Suprapubic skin (tissue), 4 donors: ENCODE measurements around the gene ADRA2C.

Experiments
- CTCF ChIP-seq, 2 donors: fragments of 200-600 bp in 1 of 2; fragments of 450-650 bp in 1 of 2; sonication (generic) in 1 of 2; IDR thresholded peaks; one replicate each; pipeline ENCODE4 v1.5.1; 2016 to 2019; ENCODE audit warnings: antibody characterized with exemption in 2 of 2, mild to moderate bottlenecking in 1 of 2, moderate library complexity in 1 of 2
- POLR2A ChIP-seq, 2 donors: fragments of 450-650 bp; IDR thresholded peaks; one replicate each; pipeline ENCODE4 v1.6.1; 2017; ENCODE audit warnings: antibody characterized with exemption in 2 of 2, mild to moderate bottlenecking in 2 of 2, moderate library complexity in 2 of 2
- POLR2AphosphoS5 ChIP-seq, 3 donors: sonication (generic); formaldehyde crosslinking; IDR thresholded peaks; one replicate each; pipeline ENCODE4 v1.6.1; 2017; ENCODE audit warnings: antibody characterized with exemption in 3 of 3

DNA sequence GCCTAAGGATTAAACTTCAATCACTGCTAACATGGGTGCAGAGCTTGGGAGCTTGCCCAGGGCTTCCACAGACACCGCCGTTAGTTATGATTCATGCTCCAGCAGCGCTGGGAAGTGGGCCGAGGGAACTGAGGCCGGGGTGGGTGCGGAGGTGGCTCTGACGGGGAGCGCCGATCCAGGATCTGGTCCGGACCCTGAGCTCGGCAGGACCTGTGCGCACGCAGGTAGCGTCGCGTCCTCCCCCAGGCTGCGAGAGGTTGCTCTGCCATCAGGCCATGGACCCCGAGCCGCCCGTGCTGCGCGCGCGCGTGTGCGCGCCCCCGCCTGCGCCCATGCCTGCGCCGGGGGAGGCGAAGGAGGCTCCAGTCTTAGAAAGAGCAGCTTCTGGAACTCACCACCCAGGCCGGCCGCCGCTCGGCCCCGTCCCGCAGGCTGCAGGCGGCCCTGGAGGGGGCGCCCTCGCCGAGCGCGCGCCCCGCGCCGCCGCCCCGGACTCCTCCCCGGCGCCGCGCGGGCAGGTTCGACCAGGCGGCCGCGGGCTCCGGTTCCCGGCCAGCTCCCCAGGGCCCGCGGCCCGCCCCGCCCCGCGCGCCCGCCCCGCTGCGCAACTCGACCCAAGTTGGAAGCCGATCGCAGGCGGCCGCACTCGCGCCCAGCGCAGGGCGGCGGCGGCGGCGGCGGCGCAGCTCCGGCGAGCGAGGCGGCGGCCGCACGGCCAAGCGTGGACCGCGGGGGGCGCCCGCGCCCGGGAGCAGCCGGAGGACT is 732 bp upstream of the ADRA2C start:
- TF ChIP-seq CTCF (IDR thresholded peaks at IDR 0.05) = no peak
- TF ChIP-seq POLR2AphosphoS5 (IDR thresholded peaks at IDR 0.05) = no peak
- TF ChIP-seq POLR2A (IDR thresholded peaks at IDR 0.05) = no peak
